PFSK-1 (cell line): ENCODE measurements around the gene SHH.

Experiments used
- FOXP2 ChIP-seq: optimal IDR thresholded peaks from 2 replicates; pipeline ENCODE3; 2011; ENCODE audit warnings: borderline replicate concordance, control low read depth, inconsistent platforms; ENCODE audit not compliant: insufficient read depth; ENCODE audit errors: extremely low read length, extremely low read depth
- POLR2AphosphoS5 ChIP-seq: IDR thresholded peaks from 2 replicates; pipeline ENCODE4 v1.6.1; 2012; ENCODE audit warnings: low read depth, mild to moderate bottlenecking, control low read depth, low read length, moderate library complexity
- REST ChIP-seq, 2 experiments: IDR thresholded peaks; 2 replicates each; pipeline versions ENCODE4 v1.6.1 to v1.8.0; 2011 to 2012; ENCODE audit warnings: low read depth in 2 of 2, low read length in 2 of 2, control low read depth in 1 of 2, inconsistent platforms in 1 of 2, mild to moderate bottlenecking in 1 of 2, moderate library complexity in 1 of 2; ENCODE audit not compliant: insufficient read depth in 1 of 2
- SIN3A ChIP-seq: IDR thresholded peaks from 2 replicates; pipeline ENCODE4 v1.6.1; 2012; ENCODE audit warnings: mild to moderate bottlenecking, low read length, moderate library complexity, borderline replicate concordance; ENCODE audit not compliant: insufficient read depth
- TAF1 ChIP-seq: IDR thresholded peaks from 2 replicates; pipeline ENCODE4 v1.6.1; 2012; ENCODE audit warnings: low read length, control low read depth, borderline replicate concordance; ENCODE audit not compliant: insufficient read depth

SHH gene

GRCh38 chr7:155789001-155789725 lies 23.1 kb downstream of the SHH start:
- TF ChIP-seq SIN3A = no peak
- no peak for TF ChIP-seq REST (IDR thresholded peaks at IDR 0.05; ENCODE audit: insufficient read depth in 1 of 2, low read depth in 2 of 2, low read length in 2 of 2)
- TF ChIP-seq FOXP2 = no peak
- no peak for TF ChIP-seq POLR2AphosphoS5
- TF ChIP-seq TAF1 = no peak

- TF ChIP-seq FOXP2 = no peak
- no peak for TF ChIP-seq REST (IDR thresholded peaks at IDR 0.05; ENCODE audit: insufficient read depth in 1 of 2, low read depth in 2 of 2, low read length in 2 of 2)
- no peak for TF ChIP-seq TAF1
- no peak for TF ChIP-seq POLR2AphosphoS5
- no peak for TF ChIP-seq SIN3A
Observed at GRCh38 chr7:155788616-155789000, 23.7 kb downstream of the SHH start.

GRCh38 chr7:155787171-155787851 lies 25.0 kb downstream of the SHH start:
- TF ChIP-seq FOXP2 (no peak), POLR2AphosphoS5 (no peak), TAF1 (no peak), SIN3A (no peak), REST (IDR thresholded peaks at IDR 0.05; ENCODE audit: insufficient read depth in 1 of 2, low read depth in 2 of 2, low read length in 2 of 2) (no peak)

- TF ChIP-seq TAF1 (no peak), FOXP2 (no peak), POLR2AphosphoS5 (no peak), SIN3A (no peak), REST (IDR thresholded peaks at IDR 0.05; ENCODE audit: insufficient read depth in 1 of 2, low read depth in 2 of 2, low read length in 2 of 2) (no peak)
Observed at GRCh38 chr7:155786491-155786890, 25.8 kb downstream of the SHH start.
